COR-L47 (cell line): Measurements from ENCODE around the gene TPRG1L.
A peak's percentile ranks its signal among the peaks of the same experiment; 100 is the strongest.
"Not testable (repeated sequence)": the region's sequence is repeated elsewhere in the genome, so short reads cannot be mapped to it uniquely, and the experiment has no call there.

Experiments
- DNase-seq: peaks from one replicate; lab custom pipeline; 2025; lab: John Stamatoyannopoulos, UW

The TPRG1L gene

DNA sequence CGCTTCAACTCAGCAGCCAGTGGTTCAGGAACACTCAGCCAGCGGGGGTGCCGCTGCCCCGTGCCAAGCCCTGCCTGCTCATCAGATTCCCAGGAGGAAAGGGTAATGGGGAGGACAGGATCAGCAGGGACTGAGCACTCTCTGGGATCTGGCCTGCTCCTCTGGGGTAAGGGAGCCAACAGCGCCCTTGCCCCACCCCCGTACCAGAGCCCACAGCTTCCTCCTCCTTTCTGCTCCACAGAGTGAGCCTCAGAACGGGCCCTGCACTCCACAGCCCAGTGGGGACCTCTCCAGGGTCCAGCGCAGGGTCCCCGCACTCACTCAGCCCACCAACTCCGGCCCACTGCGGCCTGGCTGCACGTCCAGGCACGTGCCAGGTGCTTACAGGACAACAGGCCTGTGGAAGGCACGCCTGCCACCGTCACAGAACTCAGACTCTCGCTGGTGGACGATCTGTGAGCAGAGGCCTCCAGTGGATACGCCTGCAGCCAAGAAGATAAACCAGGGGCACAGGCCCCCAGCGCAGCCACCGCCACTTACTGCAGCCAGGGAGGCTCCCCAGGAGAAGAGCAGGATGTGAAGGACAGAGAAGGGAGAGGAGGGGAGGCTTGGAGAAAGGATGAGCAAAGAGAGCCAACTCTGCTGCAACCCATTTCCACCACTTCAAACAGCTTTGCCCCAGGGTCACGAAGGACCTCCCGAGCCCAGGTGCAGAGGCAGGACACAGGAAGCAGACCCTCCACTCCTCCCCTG is 15.6 kb upstream of the TPRG1L start:
- no peak for DNase-seq

DNA sequence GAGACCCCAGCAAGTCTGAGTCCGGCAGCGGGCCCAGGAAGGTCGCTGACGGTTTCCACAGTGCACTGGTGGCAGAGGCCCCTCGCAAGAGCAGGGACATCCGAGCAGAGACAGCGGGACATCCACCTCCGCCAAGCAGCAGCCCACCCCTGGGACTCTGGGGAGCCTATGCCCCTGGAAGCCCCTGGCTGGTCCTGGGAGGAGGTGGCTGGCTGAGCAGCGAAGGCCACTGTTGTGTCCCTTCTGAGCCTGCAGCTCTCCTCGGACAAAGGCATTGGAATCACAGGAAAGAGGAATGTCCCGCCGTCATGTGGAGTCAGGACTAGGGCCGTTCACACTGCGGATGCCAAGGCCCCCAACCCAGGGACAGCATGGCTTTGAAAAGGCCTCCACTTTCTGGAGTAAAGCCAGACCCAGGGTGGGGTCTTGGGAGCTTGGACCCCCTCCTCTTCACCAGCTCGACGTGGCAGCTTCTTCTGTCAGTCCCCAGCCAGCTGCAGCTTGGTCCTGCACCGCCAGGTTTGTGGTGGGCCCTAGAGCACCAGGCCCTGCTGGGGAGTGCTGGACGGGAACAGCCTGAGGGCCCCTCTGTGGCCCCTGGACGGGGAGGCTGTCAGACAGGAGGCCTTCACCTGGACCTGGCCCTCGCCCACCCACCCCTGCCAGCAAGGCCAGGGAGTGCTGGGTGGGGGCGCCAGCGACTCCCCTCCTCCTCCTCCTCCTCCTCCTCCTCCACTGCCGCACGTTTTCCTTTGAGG is 14.9 kb upstream of the TPRG1L start:
- DNase-seq, result no peak

DNA sequence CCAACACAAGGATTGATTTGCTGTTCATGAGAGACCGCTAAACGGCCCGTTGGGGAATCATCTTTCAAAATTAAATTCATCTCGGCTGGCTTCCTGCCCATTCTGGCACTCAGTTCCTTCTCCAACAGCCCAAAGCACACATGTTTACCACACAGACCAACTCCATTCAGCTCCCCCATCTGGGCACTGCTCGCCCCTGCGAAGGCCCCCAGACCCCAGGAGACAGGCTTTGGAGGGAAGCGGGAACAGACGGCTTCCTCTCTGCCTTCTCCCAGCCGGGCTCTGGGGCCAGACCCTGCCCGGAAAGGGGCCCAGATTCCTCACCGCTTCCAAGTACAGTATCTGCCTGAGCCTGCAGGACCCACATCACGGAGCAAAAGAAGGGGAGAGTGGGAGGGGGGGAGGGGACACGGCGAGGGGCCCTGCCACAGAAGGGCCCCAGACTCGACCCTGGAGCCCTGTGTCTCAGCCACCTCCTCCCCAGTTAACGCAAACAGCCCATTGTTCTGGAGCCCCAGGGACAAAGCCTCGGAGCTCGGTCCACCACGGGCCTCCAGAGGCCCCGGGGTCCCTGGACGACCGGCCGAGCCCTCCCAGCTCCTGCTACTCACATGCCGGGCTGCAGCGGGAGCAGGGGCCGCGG is 14.2 kb upstream of the TPRG1L start:
- no peak for DNase-seq

DNA sequence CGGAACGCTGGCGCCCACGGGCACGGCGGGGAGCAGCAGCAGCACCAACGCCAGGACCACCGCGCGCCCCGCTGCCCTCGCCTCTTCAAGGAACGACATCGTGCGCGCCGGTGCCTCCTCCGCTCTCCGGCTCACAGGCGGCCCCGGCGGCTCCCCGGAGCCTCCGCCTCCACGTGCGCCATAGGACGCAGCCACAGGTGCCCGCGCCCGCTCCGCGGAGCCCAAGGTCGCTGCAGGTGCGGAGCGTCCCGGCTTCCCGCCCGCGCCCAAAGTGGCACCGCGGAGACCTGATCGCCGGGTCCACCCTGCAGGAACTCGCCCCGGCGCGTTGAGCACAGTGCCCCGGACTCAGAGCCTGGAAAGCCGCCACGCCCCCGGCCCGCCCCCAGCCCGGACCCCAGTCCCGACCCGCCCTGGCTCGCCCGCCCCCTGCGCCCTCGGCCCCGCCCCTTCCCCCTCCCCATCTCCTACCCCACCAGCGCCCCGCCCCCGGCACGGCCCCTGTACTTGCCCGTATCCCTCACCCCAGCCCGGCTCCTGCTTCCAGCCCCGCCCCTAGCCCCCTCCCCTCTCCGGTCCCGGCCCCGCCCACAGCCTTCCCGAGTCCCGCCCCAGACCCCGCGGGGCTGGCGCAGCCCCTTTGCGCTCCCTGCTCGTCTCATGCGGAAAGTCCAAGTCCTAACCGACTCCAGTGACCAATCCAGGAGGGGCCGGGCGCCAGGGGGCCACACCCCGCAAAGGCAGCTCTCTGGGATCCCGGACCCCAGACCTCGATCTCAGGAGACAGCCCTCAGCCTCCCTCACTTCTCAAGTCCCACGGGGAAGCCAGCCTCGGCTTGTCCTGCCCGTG is 13.4 kb upstream of the TPRG1L start, which contains the start of gene MEGF6:
Gene MEGF6, minus strand, starts transcription at position 339 of the 850 bp plus-strand sequence. Its CDS starts 240 bp downstream, at position 99.
- DNase-seq, result peak; percentile 43

DNA sequence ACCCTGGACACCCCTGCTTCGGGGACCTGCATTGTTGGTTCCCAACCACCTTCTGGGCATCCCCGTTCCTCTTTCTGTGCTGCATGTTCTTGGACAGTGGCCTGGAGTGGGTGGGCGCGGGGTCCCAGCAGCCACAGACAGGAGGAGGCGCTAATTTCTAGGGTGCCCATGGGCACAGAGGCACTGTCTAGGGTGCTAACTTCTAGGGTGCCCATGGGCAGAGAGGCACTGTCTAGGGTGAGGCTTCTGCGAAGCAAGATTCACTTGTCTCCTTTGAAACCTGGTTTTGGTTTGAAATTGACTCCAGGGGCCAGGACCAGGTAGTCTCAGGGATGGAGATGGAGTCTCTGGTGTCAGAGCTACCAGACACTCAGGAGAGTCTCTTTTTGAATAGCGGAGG is 12.7 kb upstream of the TPRG1L start:
- no peak for DNase-seq

DNA sequence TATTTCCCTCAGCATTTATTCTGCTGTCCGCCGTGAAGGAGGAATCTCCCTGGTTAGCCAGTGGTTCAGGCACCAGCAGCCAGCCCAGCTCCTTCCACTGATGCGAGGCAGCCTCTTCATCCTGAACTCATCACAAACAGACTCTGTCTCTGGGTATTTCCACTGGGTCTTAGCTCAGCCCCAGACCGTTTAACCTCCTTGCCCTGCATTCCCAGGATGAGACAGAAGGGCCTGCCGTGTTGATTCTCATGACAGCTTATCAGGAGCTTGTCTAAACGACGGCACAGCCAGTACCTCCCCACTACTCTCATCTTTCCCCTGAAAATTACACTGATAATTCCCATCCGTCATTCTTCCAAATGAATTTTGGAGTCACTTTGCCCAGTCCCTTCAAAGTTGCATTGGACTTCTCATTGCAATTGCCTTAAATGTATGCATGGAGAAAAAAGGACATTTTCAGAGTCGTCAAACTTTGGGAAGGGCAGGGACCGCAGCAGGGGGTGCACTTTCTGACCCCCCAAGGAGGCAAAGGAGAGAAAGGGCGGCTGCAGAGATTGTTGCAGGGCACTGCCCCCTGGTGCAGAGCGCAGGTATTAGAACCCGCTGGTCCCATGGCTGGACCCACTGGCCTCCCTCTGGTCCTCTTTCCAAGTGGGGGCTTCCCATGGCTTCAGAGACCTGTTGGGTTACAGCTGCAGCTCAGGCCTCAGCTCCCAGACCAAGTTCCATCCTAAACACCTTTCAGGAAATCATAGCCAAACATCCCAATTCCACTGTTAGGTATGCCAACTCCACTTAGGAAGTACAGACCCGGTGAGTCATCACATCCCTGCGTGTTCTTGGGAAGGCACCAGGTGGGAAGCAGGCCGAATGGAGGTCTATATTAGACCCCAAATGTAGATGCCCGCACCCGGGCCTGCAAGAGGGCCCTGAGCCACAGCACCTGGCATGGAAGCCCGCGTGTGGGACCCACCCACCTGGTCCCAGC is 9.8 kb upstream of the TPRG1L start:
- peak; percentile 53 for DNase-seq

DNA sequence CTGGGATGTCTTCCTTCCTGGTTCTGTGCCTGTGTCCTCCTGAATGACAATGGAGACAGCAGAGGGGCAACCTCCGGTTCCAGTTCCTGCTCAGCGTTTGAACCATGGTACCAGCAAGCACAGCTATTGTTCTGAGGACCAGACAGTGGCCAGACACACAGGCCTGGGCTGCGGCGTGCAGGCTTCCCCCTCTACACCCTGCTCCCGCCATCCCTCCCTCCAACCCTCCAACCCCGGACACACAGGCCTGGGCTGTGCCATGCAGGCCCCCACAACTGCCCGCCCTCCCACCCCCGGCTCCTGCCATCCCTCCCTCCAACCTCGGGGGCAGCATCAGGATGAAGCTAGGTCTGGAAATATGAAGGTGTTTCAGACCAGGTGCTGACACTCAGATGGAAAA is 8.0 kb upstream of the TPRG1L start:
- no peak for DNase-seq

DNA sequence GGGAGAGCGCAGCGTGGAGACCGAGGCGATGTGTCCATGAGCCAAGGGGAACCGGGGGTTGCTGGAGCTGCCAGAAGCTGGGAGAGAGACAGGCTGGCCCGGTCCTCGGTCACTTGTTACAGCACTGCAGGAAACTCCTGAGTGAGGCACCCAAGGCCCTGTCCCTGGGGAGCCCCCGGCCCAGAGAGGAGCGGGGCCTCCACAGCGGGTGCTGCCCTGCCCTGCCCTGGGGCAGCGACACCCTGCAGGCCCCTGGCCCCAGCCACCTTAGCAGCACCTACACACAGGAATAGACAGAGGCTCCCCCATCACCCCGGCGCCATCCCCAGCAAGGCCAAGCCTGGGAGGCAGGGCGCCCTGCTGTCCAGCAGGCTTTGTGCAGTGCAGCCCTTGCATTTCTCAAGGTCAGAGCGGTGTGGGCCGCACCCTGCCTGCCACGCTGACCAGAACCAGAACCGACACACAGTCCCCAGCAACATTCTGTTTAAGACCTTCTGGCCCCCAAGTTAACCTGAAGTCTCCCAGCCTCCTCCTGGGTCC is 6.9 kb upstream of the TPRG1L start:
- no peak for DNase-seq

DNA sequence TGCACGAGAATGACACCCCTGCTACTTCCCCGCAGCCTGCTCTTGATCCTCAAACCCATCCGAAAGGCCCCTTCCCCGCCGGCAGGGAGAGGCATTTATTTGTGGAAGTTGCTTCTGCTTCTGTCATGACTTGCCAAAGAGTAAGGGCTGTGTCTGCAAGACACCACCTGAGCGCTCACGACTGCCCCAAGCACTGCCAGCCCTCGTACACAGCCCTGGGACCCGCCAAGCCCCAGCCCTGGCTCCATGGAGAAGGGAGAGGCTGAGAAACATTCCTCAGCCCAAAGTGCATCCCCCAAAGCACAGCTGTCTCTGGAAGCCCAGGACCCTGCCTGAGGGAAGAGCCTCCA is 6.3 kb upstream of the TPRG1L start:
- DNase-seq, result no peak

DNA sequence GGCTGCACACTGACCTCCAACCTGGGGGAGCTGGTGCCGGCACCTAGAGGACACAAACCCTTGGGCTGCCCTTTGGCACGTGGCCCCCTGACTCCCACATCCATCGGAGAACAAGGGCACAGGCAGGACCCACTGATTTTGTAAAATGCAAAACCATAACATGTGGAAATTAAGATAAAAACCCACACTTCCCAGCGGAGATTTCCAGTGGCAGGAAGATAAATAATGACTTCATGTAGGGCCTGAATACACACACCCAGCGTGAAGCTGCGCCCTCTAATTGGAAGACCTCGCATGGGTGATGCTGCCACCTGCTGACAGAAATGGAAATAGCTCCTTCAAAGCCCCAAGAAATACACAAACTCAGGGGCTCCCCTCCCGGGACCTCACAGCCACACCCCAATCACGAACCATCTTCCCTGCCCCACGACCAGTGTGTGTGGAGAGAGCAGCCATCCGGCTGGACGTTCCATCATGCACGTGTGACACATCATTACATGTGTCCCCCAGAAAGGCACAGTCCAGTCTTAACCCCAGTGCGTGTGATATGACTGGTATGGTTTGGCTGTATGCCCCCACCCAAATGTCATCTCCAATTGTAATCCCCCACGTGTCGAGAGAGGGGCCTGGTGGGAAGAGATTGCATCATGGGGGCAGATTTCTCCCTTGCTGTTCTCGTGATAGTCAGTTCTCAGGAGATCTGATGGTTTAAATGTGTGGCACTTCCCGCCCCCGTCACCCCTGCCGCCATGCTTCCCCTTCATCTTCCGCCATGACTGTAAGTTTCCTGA is 5.7 kb upstream of the TPRG1L start:
- peak; percentile 79 for DNase-seq

DNA sequence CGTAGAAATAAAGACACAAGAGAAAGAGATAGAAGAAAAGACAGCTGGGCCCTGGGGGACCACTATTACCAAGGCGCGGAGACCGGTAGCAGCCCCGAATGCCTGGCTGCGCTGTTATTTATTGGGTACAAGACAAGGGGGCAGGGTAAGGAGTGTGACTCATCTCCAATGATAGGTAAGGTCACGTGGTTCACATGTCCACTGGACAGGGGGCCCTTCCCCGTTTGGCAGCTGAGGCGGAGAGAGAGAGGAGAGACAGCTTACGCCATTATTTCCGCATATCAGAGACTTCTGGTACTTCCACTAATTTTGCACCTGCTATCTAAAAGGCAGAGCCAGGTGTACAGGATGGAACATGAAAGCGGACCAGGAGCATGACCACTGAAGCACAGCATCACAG is 4.1 kb upstream of the TPRG1L start:
- no peak for DNase-seq

DNA sequence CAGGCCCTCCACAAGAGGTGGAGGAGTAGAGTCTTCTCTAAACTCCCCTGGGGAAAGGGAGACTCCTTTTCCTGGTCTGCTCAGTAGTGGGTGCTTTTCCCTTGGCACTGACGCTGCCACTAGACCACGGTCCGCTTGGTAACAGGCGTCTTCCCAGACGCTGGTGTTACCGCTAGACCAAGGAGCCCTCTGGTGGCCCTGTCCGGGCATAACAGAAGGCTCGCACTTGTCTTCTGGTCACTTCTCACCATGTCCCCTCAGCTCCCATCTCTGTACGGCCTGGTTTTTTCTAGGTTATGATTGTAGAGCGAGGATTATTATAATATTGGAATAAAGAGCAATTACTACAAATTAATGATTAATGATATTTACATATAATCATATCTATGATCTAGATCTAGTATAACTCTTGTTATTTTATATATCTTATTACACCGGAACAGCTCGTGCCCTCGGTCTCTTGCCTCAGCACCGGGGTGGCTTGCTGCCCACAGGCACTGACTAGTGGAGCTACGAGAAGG is 3.6 kb upstream of the TPRG1L start:
- DNase-seq, result peak; percentile 14

DNA sequence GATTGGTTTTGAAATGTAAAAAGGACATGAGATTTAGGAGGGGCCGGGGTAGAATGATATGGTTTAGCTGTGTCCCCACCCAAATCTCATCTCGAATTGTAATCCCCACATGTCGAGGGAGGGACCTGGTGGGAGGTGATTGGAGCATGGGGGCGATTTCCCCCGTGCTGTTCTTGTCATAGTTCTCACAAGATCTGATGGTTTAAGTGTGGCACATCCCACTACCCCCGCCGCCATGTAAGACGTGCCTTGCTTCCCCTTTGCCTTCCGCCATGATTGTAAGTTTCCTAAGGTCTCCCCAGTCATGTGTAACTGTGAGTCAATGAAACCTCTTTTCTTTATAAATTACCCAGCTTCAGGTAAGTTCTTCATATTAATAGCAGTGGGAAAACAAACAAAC is 2.7 kb upstream of the TPRG1L start:
- not testable (repeated sequence) for DNase-seq

DNA sequence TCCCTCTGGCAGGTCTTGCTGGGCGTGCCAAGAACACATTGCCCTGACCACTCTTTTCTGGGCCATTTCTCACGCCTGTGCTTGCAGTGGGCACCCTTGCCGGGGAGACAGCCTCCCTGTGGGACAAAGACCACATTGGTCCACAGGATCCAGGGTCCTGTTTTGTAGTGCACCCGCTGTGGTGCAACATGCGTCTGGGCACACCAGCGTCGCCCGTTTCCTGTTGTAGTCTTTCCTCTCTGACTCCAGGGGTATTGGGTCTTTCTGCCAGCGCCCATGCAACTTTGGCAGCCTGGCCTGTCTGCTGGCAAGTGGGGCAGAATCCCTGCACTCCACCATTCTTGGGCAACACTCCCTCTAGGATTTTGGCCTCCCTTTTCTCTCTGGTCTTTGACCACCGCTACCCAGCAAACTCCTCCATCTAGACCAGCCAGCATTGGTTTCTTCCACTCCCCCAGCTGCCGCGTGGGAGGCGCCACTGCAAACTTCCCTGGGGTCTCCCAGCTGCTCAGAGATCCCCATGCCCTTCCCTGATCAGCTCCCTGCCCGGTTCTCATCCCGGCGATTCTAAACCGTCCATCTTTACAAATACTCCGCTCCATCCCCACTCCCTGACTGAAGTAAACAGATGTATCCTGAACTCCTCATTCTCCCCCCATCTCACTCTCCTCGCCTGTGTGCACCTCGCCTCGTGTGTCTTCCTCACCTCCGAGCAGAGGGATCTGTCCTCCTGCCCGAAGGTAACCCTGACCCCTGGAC is 1.2 kb upstream of the TPRG1L start:
- DNase-seq, result no peak

DNA sequence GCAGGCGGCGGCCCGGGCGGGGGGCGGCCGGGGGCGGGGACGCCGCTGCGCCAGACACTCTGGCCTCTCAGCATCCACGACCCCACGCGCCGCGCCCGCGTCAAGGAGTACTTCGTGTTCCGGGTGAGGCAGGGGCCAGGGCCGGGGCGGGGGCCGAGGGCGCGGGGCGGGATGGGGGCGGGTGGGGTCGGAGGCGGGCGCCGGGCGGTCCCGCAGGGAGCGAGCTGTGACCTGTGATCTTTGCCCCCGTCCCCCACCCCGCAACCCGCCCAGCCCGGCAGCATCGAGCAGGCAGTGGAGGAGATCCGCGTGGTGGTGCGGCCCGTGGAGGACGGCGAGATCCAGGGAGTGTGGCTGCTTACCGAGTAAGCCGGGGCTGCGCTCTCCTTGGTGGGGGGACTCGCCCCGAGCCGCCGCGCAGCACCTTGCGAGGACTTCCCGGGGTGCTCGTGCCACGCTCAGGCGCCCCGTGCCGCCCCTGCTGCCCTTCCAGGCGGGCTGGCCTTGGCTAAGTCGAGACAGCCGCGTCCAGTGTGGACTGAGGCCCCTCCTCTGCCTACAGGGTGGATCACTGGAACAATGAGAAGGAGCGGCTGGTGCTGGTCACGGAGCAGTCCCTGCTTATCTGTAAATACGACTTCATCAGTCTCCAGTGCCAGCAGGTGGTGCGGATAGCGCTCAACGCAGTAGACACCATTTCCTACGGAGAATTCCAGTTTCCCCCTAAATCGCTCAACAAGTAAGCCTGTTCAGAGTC is 514 bp downstream of the TPRG1L start:
- peak; percentile 54 for DNase-seq

DNA sequence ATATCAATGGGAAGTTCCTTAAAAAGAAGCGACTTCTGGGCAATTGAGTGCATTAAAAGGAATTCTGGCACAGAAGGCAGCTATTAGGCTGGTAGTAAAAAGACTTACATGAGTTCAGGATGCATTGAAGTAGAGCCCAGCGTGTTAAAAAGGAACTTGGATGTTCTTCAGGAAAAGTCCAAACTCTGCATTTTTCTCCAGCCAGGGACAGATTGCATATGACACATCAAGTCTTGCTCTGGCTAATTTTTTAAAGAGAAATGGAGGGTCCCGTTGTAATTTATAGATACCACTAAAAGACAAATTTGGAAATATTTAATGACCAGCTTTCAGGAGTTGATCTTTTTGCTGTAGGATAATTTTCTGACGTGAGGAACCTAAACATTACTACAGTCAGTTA is 1.2 kb downstream of the TPRG1L start:
- DNase-seq, result no peak

DNA sequence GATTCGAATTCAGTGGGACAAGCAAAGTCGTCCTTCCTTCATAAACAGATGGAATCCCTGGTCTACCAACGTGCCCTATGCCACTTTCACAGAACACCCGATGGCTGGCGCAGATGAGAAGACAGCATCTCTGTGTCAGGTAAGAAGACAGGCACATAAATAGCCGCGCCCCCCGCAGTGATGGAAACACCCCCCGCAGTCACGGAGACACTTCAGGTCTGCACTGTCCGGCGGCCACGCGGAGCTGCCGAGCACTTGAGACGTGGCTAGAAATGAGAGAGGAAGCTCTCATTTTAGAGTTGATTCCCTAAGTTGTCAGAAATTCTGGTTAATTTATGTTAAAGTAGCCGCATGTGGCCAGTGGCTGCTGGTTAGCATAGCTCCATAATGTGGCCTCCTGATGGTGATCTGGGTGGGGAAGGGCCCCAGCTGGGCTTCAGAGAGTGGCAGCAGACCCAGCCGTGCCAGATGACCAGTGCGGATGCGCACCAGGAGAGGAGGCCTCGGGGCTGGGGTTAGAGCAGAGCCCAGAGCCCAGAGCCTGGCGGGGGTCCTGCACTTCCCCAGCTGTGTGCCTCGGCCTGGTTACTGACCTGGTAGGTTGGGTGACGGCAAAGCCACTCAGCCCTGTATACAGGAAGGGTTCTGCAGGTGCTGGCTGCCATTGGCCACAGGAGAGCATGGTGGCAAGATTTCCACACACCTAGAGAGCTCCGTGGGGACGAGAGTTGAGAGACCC is 2.9 kb downstream of the TPRG1L start:
- no peak for DNase-seq
